KOPT-K1 (cell line): Measurements from ENCODE around the gene MAP1B.
"Not testable (repeated sequence)": the region's sequence is repeated elsewhere in the genome, so short reads cannot be mapped to it uniquely, and the experiment has no call there.

Source experiments
- H3K27ac ChIP-seq: fragments of 200-600 bp; sonication (generic); 2 replicates; pipeline ENCODE4 v1.5.1; 2016; ENCODE audit warnings: antibody characterized with exemption, mild to moderate bottlenecking, low read depth, low read length; ENCODE audit not compliant: poor library complexity, severe bottlenecking
- H3K36me3 ChIP-seq: fragments of 200-600 bp; sonication (generic); 2 replicates; pipeline ENCODE4 v1.5.1; 2017; ENCODE audit warnings: antibody characterized with exemption, mild to moderate bottlenecking, low read length, moderate library complexity; ENCODE audit not compliant: insufficient read depth
- H3K9me3 ChIP-seq: fragments of 200-600 bp; sonication (generic); 2 replicates; pipeline ENCODE4 v1.5.1; 2017; ENCODE audit warnings: antibody characterized with exemption, low read length, mild to moderate bottlenecking; ENCODE audit not compliant: insufficient read depth, poor library complexity, severe bottlenecking

Gene MAP1B

GRCh38 chr5:72082048-72082447 lies 25.2 kb upstream of the MAP1B start:
- Histone ChIP-seq H3K36me3 (no peaks in the 10 kb centered on the region), H3K27ac (no peak overlapping the region), H3K9me3 (no peaks in the 10 kb centered on the region)

- H3K27ac ChIP-seq, result no peak overlapping the region
- no peaks in the 10 kb centered on the region for H3K36me3 ChIP-seq
- no peaks in the 10 kb centered on the region for H3K9me3 ChIP-seq
Measured at GRCh38 chr5:72084876-72085275, 22.4 kb upstream of the MAP1B start.

- Histone ChIP-seq H3K9me3 (no peaks in the 10 kb centered on the region), H3K36me3 (no peaks in the 10 kb centered on the region), H3K27ac (no peak overlapping the region)
Measured at GRCh38 chr5:72085319-72085718, 22.0 kb upstream of the MAP1B start.

GRCh38 chr5:72089713-72090112 lies 17.6 kb upstream of the MAP1B start:
- H3K36me3 ChIP-seq, H3K27ac ChIP-seq, H3K9me3 ChIP-seq: not testable (repeated sequence)

- H3K27ac ChIP-seq, result no peak overlapping the region
Measured at GRCh38 chr5:72092074-72092473, 15.2 kb upstream of the MAP1B start.

GRCh38 chr5:72093217-72093616 lies 14.1 kb upstream of the MAP1B start:
- Histone ChIP-seq H3K36me3 (no peaks in the 10 kb centered on the region), H3K9me3 (no peaks in the 10 kb centered on the region), H3K27ac (no peak overlapping the region)

More at GRCh38 chr5:72092074-72092473, 15.2 kb upstream of the MAP1B start:
- no peaks in the 10 kb centered on the region for H3K36me3 ChIP-seq
- no peaks in the 10 kb centered on the region for H3K9me3 ChIP-seq

GRCh38 chr5:72093824-72094223 lies 13.5 kb upstream of the MAP1B start:
- Histone ChIP-seq H3K27ac (no peak overlapping the region), H3K36me3 (no peaks in the 10 kb centered on the region), H3K9me3 (no peaks in the 10 kb centered on the region)

- Histone ChIP-seq H3K27ac (no peak overlapping the region), H3K9me3 (no peaks in the 10 kb centered on the region), H3K36me3 (no peaks in the 10 kb centered on the region)
Measured at GRCh38 chr5:72096602-72097188, 10.6 kb upstream of the MAP1B start.

- Histone ChIP-seq H3K36me3 (no peaks in the 10 kb centered on the region), H3K27ac (no peak overlapping the region), H3K9me3 (peaks cover under 1% of the 10 kb centered on the region)
Measured at GRCh38 chr5:72101828-72102227, 5.4 kb upstream of the MAP1B start.

- Histone ChIP-seq H3K27ac (no peak overlapping the region), H3K9me3 (peaks cover 12% of the 10 kb centered on the region), H3K36me3 (no peaks in the 10 kb centered on the region)
Measured at GRCh38 chr5:72106817-72107130, 501 bp upstream of the MAP1B start.

GRCh38 chr5:72107901-72108201 lies 576 bp downstream of the MAP1B start:
- Histone ChIP-seq H3K9me3 (peaks cover 12% of the 10 kb centered on the region), H3K36me3 (no peaks in the 10 kb centered on the region), H3K27ac (no peak overlapping the region)

- H3K9me3 ChIP-seq, result peaks cover 12% of the 10 kb centered on the region
- no peaks in the 10 kb centered on the region for H3K36me3 ChIP-seq
- no peak overlapping the region for H3K27ac ChIP-seq
Measured at GRCh38 chr5:72108202-72109061, 1.2 kb downstream of the MAP1B start.

GRCh38 chr5:72109062-72109411 lies 1.8 kb downstream of the MAP1B start:
- H3K9me3 ChIP-seq, result peaks cover 12% of the 10 kb centered on the region
- no peak overlapping the region for H3K27ac ChIP-seq
- H3K36me3 ChIP-seq, result no peaks in the 10 kb centered on the region

GRCh38 chr5:72109625-72110024 lies 2.4 kb downstream of the MAP1B start:
- Histone ChIP-seq H3K36me3 (no peaks in the 10 kb centered on the region), H3K9me3 (peaks cover 12% of the 10 kb centered on the region), H3K27ac (no peak overlapping the region)

GRCh38 chr5:72110394-72111013 lies 3.2 kb downstream of the MAP1B start:
- Histone ChIP-seq H3K27ac (no peak overlapping the region), H3K9me3 (peaks cover 12% of the 10 kb centered on the region), H3K36me3 (no peaks in the 10 kb centered on the region)

- Histone ChIP-seq H3K27ac (no peak overlapping the region), H3K36me3 (no peaks in the 10 kb centered on the region), H3K9me3 (peaks cover 8% of the 10 kb centered on the region)
Measured at GRCh38 chr5:72112389-72112788, 5.1 kb downstream of the MAP1B start.
